Sigmoid colon (tissue), 3 donors: ENCODE measurements around the gene RBM33.

ENCODE experiments used
- CTCF ChIP-seq, 4 experiments: fragments of 450-650 bp in 3 of 4; fragments of 200-600 bp in 1 of 4; IDR thresholded peaks; one replicate each; pipeline ENCODE4 v1.5.1; 2016 to 2019; ENCODE audit warnings: antibody characterized with exemption in 4 of 4, mild to moderate bottlenecking in 3 of 4, moderate library complexity in 2 of 4
- POLR2A ChIP-seq, 2 donors: fragments of 450-650 bp; IDR thresholded peaks; one replicate each; pipeline ENCODE4 v1.6.1; 2016; ENCODE audit warnings: antibody characterized with exemption in 2 of 2, mild to moderate bottlenecking in 2 of 2, moderate library complexity in 2 of 2

GRCh38 chr7:155725006-155725355 lies 80.5 kb downstream of the RBM33 start:
- TF ChIP-seq CTCF (IDR thresholded peaks at IDR 0.05) (no peak), POLR2A (IDR thresholded peaks at IDR 0.05) (no peak)
